Renal pelvis (tissue), 4 donors: Measurements from ENCODE around the gene ZNF804B. TPM values are rescaled to one million over a fixed set of nuclear protein-coding genes. Genes with fewer than 3 reads are reported as not detected.

Source experiments
- DNase-seq: peaks from one replicate; pipeline ENCODE4 v3.0.0-alpha.2; 2013
- polyA plus RNA-seq, 3 donors: library from polyadenylated mRNA; unstranded; fragments of 120-200 nt; gene quantifications; one replicate each; pipeline ENCODE4 v1.2.1, GENCODE V29; 2013; ENCODE audit not compliant: insufficient read length in 3 of 3

Gene ZNF804B
- polyA plus RNA-seq, 3 donors, result 0.10 to 0.35 (median 0.17) TPM

DNA sequence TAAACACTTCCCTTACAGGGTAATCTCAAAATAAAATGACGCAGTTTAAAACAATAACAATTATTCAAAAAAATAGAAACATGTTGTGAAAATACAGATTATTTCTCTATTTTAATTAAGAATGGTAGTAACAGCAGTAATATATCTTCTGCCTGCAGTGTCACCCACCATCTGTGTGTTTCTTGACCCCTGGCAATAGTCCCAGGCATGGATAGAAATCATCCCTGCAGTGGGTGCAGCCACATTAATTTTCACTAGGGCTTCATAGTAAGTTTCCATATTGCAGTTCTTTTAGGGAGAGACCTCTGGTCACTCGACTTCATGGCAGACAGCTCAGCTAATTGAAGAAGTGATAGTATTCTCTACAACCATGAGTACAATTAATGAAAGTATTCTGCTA lies 506.1 kb downstream of the ZNF804B start:
- DNase-seq, result peak; percentile 62

DNA sequence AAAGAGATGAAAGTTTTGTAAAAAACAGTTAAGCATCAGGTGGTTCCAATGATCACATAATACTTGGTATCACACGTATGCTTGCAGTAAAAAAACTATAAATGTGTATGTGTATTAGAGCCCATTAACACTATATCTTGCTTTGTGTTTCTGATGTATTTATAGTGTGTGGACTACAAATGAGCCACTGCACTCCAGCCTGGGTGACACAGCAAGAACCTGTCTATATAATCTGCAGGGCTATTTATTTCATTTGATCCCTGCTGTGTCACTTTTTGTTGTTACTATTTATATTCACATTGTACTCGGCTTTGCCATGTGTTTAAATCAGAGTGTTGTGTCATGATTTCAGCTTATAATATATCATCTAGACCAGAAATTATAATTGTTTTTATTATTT lies 523.8 kb downstream of the ZNF804B start:
- no peak for DNase-seq

DNA sequence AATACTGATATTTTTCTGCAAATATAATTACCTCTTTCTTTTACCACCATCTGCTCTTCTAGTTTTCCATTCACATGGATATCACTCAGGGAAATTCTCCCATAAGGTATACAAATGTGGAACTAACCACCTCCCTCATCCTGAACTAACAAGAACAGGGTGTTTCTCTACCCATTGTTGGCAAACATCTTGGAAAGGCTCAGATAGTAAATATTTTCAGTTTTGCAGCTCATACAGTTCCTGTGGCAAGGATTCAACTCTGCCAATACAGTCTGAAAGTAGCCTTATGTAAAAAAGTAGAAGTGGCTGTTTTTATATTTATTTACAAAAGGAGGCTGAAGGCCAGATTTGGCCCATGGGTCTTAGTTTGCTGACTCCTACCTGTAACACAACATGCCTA lies 549.0 kb downstream of the ZNF804B start:
- DNase-seq, result no peak

DNA sequence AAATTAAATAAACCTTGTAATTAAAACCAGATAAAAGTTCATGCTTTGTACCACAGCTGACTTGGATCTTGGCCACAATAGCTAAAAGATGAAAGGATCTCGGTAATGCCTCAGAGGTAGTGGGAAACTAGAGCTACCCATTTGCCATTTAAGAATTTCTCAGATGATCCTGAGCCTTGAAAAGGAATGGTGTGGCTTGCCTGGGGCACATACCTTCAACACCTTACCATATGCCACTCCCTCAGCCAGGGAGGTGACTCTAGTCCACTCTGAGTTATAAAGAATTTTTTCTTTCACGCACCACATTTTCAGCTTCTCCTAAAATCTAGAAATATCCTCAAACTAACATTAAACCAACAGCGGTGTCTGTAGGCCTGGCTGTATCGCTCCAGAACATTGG lies 552.4 kb downstream of the ZNF804B start:
- no peak for DNase-seq

DNA sequence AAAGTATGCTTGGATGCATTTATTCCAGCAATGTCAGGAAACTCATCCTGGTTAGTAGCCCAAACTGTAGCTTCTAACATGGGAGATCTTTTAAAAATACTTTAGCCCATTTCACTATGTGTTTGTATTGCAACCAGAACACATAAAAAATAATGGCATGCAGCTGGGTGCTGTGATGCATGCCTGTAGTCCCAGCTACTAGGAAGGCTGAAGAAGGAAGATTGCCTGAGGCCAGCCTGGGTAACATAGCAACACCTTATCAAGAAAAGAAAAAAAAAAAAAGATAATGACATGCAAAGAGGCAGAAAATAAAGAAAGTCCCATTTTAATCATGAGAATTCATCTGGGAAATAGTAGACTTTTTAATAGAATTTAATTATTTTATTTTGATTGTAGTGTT lies 553.1 kb downstream of the ZNF804B start:
- DNase-seq, result peak; percentile 67

DNA sequence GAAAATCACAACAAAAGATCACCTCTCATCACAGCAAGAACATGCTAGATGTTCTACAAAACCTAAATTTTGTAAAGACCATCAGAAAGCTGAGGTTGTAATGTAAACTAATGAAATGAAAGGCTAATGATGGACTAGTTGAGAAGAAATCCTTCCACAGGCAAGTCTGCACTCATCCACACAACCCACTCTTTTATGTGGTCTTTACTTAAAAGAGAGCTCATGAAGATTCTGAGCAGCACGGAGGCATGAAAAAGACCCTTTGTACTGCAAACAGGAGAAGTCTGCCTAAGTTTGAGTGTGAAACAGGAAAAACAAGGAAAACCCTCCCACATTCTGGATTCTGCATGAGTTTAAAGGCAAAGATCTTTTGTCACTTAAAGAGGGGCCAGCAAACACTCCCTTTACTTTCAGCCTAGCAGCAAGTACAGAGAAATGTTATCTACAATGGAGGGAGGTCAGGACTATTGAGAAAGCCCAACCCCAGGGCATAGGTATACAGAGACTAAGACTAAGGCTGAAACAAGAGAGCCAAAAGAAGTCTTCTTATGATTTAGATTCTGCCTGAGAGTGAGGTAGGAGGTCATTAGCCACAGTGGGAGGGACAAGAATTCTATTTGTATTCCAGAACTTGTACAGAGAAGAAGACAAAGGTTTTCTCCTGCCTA lies 557.2 kb downstream of the ZNF804B start:
- no peak for DNase-seq

DNA sequence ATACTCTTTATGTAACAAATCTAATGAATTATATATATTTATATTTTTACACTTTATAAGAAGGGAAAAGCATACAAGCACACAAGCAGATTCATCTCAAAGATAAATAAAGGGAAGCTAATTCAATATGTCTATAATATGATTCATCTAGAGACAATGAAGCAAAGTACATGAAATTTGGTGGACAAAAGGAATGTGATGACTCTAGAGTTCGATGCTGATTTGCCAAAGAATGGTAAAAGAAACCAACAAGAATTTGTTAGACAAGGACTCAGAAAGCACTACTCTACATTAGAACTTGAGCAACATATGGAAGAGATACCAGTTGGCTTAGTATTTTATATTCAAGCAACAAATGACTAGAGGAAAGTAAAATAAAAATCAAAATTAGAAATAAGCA lies 572.5 kb downstream of the ZNF804B start:
- no peak for DNase-seq

DNA sequence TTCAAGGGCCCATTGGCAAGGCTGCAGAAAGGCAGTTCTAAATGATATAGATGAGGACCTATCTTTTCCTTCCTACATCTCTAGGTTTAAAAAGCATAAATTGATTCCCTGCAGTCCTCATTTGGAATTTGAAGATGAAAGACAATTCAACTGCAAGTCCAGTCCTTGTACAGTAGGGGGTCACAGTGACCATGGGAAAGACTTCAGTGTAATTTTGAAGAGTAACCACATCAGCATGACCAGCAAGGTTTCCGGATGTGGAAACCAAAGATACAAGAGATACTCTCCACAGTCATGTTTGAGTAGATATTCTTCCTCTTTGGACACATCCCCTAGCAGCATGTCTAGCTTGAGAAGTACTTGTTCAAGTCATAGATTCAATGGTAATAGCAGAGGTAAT lies 575.3 kb downstream of the ZNF804B start:
- DNase-seq, result no peak

DNA sequence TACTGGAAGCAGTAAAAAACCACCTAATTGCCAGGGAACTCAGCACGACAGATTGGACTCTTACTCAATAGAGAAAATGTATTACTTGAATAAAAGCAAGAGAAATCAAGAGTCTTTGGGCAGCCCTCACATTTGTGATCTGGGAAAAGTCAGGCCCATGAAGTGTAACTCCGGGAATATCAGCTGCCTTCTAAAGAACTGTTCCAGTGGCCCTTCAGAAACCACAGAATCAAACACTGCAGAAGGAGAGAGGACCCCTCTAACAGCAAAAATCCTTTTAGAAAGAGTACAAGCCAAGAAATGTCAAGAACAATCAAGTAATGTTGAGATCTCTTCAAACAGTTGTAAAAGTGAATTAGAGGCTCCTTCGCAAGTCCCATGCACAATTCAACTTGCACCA lies 576.0 kb downstream of the ZNF804B start:
- DNase-seq, result peak; percentile 9

DNA sequence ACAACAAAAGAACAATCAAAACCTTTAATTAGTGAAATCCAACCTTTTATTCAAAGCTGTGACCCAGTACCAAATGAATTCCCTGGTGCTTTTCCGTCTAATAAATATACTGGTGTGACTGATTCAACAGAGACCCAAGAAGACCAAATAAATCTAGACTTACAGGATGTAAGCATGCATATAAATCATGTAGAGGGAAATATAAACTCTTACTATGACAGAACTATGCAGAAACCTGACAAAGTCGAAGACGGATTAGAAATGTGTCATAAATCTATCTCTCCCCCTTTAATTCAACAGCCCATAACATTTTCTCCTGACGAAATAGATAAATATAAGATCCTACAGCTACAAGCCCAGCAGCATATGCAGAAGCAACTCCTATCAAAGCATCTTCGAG lies 576.6 kb downstream of the ZNF804B start:
- peak; percentile 19 for DNase-seq

DNA sequence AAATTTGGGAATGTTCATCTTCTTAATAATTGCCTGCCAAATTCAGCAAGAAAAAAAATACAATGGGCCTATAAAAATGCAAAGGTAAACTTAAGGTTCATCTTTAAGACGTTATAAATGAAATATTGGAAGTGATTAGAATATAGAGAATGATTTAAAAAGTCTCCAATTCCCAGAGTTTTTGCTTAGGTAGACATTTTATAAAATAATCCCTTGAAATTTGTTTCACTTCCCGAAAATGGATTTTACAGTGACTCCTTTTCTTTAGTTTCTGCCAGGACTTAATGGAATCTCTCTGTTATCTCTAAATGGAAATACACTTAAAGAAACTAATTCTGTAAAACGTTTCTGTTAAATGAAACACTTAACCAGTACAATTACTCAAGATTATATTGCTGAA lies 580.2 kb downstream of the ZNF804B start:
- DNase-seq, result no peak

DNA sequence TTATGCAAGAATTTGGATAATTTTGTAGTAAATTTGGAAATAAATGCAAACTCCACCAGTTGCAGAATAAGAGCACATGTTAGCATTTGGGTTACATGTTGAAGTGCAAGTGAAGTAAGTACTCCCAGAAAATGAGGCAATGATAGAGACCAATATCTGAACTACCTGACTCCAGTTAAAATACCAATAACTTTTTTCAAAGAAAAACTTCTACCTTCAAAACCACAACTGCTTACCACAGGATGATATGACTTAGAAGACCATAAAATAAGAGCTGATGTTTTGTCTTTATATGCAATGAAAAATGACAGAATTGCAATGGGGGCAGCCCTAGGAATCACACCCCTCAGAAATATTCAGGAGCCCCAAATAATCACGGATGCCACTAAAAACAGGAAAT lies 597.6 kb downstream of the ZNF804B start:
- DNase-seq, result no peak

DNA sequence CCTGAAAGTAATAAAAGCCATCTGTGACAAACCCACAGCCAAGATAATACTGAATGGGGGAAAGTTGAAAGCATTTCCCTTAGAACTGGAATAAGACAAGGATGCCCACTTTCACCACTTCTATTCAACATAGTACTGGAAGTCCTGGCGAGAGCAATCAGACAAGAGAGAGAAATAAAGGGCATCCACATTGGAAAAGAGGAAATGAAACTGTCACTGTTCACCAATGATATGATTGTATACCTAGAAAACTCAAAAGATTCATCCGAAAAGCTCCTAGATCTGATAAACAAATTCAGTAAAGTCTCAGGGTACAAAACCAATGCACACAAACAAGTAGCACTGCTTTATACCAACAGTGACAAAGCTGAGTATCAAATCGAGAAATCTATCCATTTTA lies 617.7 kb downstream of the ZNF804B start:
- DNase-seq, result no peak

DNA sequence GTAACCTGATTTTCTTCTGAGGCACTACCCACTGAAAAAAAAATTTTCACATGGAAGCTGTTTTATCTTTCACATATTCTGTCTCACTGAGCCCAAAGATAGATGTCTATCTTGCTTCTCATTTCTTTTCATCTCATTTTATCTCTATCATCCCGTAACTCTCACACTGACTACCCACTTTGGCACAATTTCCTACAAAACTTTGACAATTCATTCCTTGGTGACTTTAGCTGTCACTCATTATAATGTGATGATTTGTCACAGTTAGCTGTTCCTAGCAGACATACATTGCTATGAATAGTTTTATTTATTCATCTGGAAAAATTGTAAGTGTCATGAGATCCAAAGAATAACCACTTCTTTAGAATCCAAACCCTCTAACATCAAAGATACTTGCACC lies 625.9 kb downstream of the ZNF804B start:
- DNase-seq, result no peak

Other genes starting within 250 kb of the ZNF804B start
- not detected for gene TEX47, start 36.0 kb downstream of the ZNF804B start, polyA plus RNA-seq